HG03108 (cell line): ENCODE data around the gene TMEM201.

Experiments
- ATAC-seq: cut with Tn5 transposase; IDR thresholded peaks from one replicate; pipeline ENCODE4 v1.9.1; 2021; ENCODE audit warnings: moderate library complexity; ENCODE audit not compliant: unreplicated experiment

The TMEM201 gene

DNA sequence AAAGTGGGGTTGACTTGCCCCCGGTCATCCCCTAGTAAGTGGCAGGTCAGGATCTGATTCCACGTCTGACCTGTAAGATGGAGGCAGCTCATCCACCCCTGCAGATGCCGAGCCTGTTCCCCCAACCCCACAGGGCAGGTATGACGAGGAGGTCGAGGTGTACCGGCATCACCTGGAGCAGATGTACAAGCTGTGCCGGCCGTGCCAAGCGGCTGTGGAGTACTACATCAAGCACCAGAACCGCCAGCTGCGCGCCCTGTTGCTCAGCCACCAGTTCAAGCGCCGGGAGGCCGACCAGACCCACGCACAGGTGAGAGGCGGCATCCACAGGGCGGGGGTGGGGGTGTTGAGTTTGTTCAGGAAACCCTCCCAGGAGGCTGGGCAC lies 9.6 kb downstream of the TMEM201 start:
- ATAC-seq = no peak

DNA sequence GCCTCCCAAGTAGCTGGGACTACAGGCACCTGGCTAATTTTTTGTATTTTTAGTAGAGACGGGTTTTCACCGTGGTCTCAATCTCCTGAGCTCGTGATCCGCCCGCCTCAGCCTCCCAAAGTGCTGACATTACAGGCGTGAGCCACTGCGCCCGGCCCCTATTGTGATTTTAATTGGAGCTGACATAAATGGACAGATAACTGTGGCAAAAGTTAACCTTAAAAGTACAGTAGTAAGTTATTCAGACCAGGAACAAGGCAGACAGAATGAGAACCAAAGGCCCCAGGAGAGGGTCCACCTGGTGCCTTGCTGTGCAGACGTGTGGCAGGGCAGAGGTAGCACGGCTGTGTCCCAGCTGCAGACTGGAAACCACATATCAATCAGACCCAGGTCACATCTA lies 11.0 kb downstream of the TMEM201 start:
- ATAC-seq = no peak

DNA sequence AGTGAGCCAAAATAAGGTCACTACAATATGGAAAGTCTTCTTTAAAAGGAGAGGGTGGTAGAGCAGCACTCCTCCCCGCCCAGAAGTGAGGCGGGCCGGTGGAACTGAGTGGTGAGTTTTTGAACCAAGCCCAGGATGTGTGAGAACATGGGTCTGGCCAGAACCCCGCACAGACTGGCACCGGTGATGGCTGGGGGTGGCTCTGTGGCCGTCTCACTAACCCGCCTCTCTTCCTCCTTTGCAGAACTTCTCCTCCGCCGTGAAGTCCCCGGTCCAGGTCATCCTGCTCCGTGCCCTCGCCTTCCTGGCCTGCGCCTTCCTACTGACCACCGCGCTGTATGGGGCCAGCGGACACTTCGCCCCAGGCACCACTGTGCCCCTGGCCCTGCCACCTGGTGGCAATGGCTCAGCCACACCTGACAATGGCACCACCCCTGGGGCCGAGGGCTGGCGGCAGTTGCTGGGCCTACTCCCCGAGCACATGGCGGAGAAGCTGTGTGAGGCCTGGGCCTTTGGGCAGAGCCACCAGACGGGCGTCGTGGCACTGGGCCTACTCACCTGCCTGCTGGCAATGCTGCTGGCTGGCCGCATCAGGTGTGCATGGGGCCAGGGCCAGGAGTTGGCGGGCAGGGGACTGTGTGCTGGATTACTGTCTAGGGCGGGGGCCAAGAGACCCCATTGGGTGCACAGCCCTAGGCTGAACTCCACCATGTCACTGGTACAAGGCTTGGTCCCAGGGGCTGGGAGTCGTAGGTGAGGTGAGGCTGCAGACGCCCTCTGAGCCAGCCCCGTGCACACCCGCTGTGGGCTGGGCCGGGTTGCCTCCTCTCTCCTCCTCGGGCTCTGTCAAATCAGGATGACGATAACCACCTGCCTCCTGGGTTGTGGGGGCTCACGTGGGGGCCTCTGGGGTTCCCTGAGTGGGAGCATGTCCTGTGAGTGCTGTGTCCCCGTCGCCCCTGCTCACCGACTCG lies 12.4 kb downstream of the TMEM201 start:
- no peak for ATAC-seq

DNA sequence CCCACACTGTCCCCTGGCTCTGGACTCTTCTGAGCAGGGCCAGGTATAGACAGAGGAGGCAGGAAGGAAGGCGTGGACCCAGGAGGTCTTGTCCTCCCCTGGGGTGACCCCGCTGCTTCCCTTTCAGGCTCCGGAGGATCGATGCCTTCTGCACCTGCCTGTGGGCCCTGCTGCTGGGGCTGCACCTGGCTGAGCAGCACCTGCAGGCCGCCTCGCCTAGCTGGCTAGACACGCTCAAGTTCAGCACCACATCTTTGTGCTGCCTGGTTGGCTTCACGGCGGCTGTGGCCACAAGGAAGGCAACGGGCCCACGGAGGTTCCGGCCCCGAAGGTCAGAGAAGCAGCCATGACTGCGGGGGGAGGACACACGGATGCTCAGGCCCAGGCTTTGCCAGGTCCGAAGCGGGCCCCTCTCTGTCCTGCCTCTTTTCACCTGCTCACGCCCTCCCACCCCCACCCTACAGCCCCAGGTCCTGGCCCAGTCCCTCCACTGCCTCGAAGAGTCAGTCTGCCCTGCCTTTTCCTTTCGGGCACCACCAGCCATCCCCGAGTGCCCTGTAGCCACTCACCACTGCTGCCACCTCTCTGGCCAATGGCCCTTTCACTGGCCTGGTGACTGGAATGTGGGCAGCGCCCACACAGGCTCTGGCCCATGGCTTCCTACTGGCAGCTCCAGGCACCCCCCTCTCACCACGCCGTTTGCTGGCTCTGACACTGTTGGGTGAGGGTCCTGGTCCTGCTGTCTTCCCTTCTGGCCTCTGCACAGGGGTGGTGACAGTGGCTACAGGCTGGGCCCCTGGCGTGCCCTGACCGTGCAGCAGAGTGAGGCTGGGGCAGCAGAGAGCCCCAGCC lies 13.5 kb downstream of the TMEM201 start:
- ATAC-seq = no peak

DNA sequence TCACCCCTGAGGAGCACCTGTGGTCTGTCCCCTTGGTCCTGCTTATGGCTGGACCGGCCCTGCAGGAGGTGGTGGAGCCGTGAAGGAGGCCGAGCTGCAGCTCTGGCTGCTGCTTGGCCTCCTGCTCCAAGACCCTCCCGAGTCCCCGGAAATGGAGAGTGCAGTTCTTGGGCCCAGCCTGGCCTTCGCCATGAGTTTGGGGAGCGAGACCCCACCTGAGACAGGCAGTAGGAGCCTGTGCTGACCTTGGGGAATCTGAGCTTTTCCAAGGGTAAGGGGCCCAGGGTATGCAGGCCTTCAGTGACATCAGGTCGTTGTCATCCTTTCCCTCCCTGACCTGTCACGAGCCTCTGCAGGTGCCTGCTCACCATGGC lies 14.1 kb downstream of the TMEM201 start:
- ATAC-seq = no peak

DNA sequence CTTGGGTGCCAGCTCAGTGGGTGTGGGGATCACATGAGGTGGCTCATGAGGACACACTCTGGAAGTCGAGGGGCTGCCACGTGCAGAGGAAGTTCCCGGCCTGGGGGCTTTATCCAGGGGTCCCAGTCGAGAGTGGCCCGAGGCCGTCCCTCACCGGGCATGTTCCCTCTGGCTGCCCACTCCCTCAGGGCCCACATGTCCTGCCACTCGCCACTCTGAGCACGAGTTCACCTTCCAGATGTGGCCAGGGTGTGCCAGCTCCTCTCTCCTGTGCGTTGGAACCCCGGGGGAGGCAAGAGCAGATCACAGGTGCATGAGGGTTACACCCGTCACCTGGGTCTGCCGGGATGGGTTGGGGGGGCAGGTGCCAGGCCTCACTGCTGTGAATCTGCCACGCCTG lies 14.6 kb downstream of the TMEM201 start:
- no peak for ATAC-seq

DNA sequence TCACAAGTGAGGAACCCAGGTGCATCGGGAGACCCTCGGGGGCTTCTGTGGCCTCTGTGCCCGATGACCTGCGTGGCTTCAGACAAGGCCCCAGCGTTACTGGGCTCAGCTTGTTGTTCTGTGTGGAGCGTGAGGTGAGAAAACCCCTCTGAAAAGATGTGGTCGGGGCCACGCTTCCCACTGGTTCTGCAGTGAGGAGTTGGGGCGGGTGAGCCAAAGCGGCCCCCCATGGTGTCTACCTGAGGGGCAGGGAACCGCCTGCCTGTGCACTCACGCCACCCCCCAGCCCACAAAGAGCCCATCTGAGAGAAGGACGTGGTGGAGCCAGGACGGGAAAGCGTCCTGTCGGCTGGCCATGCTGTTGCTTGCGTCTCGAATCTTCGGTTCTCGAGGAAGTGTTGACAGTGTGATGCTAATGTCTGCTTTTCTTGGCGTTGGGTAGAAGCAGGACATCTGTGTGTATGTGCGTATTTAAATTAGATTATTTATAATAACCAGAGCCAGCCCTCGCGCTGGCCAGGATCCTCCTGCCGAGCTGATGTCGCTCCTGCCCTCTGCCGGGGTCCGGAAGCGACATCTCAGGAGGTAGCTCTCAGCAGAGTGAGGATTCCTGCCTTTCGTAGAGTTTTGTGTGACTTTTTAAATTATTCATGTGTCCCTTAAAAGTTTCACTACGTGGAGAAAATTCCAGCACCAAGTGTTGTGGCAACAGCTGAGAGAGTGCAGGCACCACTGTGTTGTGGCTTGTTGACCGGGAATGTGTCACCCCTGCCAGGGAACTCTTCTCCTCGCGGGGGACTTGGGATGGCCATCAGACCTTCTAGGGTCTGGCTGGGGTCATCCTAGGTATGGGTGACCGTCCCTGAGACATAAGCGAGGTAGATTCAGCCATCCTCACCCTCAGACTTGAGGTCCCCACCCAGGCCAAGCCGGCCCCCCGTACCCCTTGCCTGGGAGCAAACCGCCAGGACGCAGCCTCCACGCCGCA lies 15.3 kb downstream of the TMEM201 start:
- ATAC-seq = no peak

DNA sequence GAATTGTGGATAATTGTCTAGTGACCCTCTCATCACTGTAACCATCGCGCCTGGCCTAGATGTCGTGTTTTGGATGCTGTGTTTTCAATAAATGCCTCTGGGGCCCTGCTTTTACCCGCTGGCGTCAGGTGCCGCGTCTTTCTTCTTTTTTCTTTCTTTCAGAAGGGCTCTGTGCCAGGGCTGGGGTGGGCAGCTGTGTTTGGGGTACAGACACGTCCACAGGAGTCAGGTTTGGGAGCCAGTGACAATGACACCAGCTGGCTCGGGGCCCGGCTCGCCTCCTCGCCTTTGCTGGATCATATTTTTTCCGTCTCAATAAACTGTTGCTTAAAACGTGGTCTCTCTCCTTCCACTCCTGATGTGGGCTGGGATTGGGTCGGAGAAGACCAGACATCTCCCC lies 16.1 kb downstream of the TMEM201 start:
- no peak for ATAC-seq

DNA sequence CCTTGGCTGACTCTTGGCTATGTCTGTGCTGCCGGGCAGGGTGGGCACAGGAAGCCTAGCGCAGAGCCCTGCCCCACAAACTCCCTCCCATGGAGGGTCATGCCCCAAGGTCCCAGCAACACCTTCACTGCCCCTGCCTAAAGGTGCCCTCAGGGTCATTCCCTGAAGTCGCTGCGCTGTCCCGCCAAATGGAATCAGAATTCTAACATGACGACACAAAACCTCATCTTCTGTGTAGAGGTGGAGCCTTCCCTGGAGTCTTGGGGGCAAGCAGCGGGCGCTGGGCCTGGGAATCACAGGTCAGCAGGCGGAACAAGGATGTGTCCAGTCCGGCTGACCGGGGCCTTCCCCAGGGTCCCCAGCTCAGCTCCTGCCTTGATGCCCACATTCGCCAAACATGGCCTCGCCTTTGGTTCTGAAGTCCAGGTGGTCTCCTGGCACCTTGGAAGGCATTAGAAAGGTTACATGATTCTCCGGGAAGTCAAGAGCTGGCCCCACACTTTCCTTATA lies 17.3 kb downstream of the TMEM201 start:
- ATAC-seq = no peak

DNA sequence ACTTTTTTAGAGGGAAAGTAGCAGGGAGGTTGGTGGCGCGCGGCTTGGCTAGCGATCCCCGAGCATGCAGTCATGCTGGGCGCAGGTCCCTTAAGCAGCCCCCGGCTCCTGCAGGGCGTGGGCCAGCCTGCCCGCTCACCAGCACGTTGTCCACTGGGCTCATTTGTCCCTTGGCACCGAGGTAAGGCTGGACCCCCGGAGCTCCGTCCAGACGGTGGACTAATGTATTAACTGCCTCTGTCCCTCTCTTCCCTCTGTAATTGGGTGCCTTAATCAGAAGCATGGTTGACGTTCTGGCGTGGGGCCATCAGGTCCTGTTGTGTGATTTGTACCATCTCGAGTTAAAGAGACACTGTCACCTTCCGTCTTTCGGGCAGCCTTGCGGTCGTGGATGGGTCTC lies 17.7 kb downstream of the TMEM201 start:
- ATAC-seq = no peak

DNA sequence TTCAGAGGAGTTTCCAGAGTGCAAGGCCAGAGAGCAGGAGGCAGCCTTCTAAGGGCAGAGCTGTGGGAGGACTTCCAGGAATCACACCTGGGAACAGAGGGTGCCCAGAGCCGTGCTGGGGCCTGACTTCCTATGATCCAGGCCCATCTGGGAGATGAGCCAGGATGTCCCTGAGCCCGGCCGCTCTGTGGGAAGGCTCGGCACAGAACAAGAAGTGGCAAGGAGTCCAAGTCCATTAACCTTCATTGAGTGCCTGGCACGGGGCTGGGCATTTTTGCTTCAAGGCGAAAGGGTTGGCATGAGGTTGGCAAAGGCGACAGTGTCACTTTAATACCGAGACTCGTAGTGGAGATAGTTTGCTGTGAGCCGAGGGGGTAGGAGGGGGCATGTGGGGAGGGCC lies 18.2 kb downstream of the TMEM201 start:
- ATAC-seq = no peak

DNA sequence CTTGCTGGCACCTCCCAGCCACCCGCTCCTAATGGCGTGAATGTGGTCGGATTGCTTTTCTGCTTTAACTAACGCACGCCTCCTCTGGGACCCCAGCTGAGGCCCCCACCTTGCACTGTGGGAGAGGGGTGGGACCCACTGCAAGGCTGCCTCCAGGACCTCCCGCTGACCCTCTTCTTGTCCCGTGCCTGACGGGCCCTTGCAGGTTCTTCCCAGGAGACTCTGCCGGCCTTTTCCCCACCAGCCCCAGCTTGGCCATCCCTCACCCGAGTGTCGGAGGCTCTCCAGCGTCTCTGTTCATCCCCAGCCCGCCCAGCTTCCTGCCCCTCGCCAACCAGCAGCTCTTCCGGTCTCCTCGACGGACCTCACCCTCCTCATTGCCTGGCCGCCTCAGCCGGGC lies 18.6 kb downstream of the TMEM201 start:
- no peak for ATAC-seq

DNA sequence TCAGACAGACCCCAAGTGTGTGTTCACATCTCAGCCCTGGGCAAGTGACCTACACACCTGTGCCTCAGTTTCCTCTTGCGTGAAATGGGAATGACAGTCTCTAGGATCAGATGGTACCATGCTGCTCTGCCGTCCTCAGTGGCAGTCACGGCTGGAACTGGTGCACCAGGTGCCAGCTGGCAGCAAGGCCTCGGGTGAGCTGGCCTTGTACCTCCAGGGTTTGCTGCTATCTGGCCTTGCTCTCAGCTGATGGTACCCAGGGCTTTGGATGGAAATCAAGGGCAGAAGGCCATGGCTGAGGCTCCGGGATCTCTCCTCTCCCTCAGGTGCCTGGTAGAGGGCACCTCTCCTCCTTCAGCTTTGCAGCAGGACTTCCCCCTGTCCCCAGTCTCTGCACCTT lies 21.3 kb downstream of the TMEM201 start:
- ATAC-seq = no peak

DNA sequence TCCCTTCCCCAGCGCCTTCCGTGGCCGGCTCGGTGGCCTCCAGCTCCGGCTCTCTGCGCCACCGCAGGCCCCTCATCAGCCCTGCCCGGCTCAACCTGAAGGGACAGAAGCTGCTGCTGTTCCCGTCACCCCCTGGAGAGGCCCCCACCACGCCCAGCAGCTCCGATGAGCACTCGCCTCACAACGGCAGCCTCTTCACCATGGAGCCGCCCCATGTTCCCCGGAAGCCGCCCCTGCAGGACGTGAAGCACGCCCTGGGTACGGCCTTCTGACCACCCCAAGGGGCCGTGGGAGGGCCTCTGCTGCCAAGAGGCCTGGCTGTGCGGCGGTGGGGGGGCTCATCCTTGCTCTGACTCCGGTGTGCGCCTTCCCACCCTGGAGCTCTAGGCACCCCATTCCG lies 21.8 kb downstream of the TMEM201 start:
- ATAC-seq = no peak

DNA sequence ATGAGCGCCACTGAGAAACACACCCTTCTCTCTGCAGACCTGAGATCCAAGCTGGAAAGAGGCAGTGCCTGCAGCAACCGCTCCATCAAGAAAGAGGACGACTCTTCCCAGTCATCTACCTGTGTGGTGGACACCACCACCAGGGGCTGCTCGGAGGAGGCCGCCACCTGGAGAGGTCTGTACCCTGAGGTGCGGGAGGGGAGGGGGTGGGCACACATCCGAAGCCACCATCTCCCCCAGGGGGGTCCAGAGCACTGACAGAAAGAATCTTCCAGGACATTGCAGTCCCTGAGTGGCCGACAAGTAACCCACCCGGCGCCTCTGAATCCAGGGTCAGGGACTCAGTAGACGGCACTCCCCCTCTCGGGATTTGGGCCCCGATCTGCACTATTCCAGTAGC lies 23.0 kb downstream of the TMEM201 start:
- ATAC-seq = no peak

DNA sequence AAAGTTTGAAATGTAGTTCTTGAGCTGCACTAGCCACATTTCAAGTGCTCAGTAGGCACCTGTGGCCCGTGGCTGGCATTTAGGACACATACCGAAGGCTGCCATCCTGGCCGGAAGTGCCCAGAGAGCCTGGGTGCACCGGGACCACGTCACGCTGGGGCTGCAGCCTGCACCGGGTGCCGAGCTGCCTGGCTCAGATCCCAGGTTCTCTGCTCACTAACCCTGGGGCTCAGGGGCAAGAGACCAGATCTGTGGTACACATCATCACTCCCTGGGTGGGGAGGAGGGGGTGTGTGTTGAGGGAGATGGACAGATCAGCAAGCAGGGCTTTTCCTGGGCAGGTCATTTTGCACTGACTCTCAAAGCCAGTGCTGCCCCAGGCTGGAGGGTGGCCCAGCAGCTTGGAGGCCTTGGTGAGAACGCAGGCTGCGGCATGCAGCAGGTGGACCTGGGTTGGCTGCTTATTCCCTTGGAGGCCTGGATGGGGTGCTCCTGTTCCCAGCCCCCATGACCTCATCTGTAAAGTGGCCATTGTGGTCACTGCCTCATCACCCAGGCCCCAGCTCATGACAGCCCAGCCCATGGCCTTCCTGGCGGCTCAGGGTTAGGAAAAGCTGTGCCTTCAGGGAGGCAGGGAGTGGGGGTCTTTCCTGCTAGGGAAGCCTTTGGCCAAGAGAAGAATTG lies 23.6 kb downstream of the TMEM201 start:
- no peak for ATAC-seq

DNA sequence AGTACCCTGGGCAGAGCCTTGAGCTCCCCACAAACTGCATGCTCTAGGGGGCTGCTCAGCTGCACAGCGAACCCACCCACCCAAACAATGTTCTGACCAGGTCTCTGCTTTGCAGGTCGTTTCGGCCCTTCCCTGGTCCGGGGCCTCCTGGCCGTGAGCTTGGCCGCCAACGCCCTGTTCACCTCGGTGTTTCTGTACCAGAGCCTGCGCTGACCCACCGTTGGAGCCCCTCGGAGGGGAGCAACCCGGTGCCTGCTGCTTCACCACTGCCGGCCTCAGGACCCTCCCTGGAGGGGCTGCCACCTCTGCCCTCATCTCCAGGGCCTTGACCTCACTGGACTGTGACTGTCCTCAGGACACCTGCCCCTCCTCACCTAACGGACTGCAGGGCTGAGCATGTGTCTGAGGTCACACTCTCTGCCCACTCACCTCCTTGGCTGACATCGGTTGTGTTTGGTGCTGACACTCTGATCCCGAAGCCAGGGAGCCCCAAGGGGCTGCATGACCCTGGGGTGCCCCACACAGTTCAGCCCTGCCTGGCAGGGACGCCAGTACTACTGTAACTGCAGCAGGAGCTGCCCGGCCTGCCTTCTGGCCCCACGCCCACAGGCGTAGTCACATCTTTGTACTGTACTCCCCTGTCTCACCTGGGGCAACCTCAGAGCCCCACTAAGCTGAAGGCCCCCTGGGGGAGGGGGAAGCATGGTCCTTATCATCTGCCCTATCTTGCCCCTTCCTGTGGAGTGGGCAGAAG lies 24.3 kb downstream of the TMEM201 start:
- ATAC-seq = no peak

DNA sequence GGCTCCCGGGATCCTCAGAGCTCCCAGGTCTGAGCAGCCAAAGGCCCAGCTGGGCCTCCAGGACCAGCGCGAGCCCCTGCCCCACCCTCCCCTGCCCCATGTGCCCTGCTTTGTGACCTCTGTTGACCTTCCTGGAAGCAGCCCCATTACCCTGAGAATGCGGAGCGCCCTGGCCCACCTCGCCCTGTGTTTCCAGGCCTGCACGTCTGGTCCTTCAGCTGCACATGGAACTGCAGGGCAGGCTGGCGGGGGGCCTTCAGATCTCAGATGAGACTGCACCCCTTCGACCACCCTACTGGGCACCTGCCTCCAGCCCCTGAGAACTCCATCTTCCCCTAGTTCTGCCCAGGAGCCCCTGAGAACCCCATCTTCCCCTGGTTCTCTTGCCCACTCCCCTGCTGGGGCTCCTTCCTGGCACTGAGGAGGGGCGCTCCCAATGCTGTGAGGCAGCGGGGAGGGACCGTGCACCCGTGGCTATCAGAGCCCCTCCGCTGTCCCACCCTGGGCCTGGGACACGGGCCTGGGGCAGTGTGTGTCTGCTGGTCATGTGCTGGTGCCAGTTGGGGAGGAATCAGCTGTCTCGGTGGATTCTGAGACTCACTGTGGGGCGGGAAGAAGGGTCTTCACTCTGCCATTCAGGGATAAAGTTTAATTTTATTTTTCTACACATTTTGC lies 25.1 kb downstream of the TMEM201 start:
- ATAC-seq = no peak
